Left colon (tissue), 2 donors: ENCODE results near the gene MYH16. TPM values are rescaled to one million over a fixed set of nuclear protein-coding genes. Genes with fewer than 3 reads are reported as not detected.
"Not testable (repeated sequence)": the region's sequence is repeated elsewhere in the genome, so short reads cannot be mapped to it uniquely, and the experiment has no call there.

Experiments
- ATAC-seq: fragments of 200-7000 bp; cut with Tn5 transposase; one replicate; pipeline ENCODE4 v1.9.1; 2020; ENCODE audit warnings: mild to moderate bottlenecking, moderate library complexity
- DNase-seq, 2 donors: peaks; one replicate each; pipeline ENCODE4 v3.0.0-alpha.2; 2020
- intact Hi-C, 2 donors: fragments of 100-400 bp; cut with DNase I in 1 of 2; cut with micrococcal nuclease in 1 of 2; formaldehyde crosslinking; loops; one replicate each; pipeline versions ENCODE4 v1.11.2 to v1.14.0; 2022; cut with DNase I, micrococcal nuclease
- total RNA-seq, 2 donors: library from RNA; stranded (reverse); fragmentation: NEBNext Ultra II Directional; extraction: Animal tissue kit (Norgen Biotek cat#: 25700); gene quantifications; one replicate each; pipeline ENCODE4 v1.2.1, GENCODE V29; 2021
- donor health status: DM: no; HTN: no; CAD: no.
- donor health status: DM: yes; HTN: yes; CAD: no.

The MYH16 gene
- total RNA-seq, 2 donors from 2014 or later: not detected

- DNase-seq (no peak), ATAC-seq (no peak)
- intact Hi-C loops: no loop called here
Observed at GRCh38 chr7:99255463-99255862, 17.2 kb upstream of the MYH16 start.

- DNase-seq (no peak), ATAC-seq (no peak)
- intact Hi-C loops: no loop called here
Observed at GRCh38 chr7:99257065-99257464, 15.6 kb upstream of the MYH16 start.

GRCh38 chr7:99257675-99258074 is 15.0 kb upstream of the MYH16 start:
- intact Hi-C loops: no loop called here
- no peak for ATAC-seq
- DNase-seq: no peak

GRCh38 chr7:99258501-99258900 is 14.1 kb upstream of the MYH16 start:
- DNase-seq (no peak), ATAC-seq (no peak)
- intact Hi-C loops: no loop called here

GRCh38 chr7:99260395-99260794 is 12.2 kb upstream of the MYH16 start:
- intact Hi-C loops: no loop called here
- no peak for ATAC-seq

GRCh38 chr7:99261646-99262045 is 11.0 kb upstream of the MYH16 start:
- DNase-seq (no peak), ATAC-seq (peak; percentile 67)
- intact Hi-C loops: no loop called here

More at GRCh38 chr7:99260395-99260794, 12.2 kb upstream of the MYH16 start:
- no peak for DNase-seq

GRCh38 chr7:99265848-99266480 is 6.7 kb upstream of the MYH16 start:
- DNase-seq (no peak), ATAC-seq (no peak)
- intact Hi-C loops: no loop called here

GRCh38 chr7:99267481-99267840 is 5.2 kb upstream of the MYH16 start:
- no peak for DNase-seq
- intact Hi-C loops: no loop called here
- no peak for ATAC-seq

- ATAC-seq (no peak), DNase-seq (no peak)
- intact Hi-C loops: no loop called here
Observed at GRCh38 chr7:99267841-99268576, 4.6 kb upstream of the MYH16 start.

- DNase-seq (no peak), ATAC-seq (no peak)
- intact Hi-C loops: no loop called here
Observed at GRCh38 chr7:99268577-99268908, 4.1 kb upstream of the MYH16 start.

- DNase-seq: peak in 1 of 2 donors; percentile 21
- intact Hi-C loops: no loop called here
- no peak for ATAC-seq
Observed at GRCh38 chr7:99270702-99271101, 1.9 kb upstream of the MYH16 start.

- ATAC-seq, DNase-seq, intact Hi-C loops: not testable (repeated sequence)
Observed at GRCh38 chr7:99273561-99273960, 922 bp downstream of the MYH16 start.

- ATAC-seq, DNase-seq, intact Hi-C loops: not testable (repeated sequence)
Observed at GRCh38 chr7:99274908-99275307, 2.3 kb downstream of the MYH16 start.

- DNase-seq (no peak), ATAC-seq (no peak)
- intact Hi-C loops: no loop called here
Observed at GRCh38 chr7:99275496-99275895, 2.9 kb downstream of the MYH16 start.

- DNase-seq (no peak), ATAC-seq (no peak)
- intact Hi-C loops: no loop called here
Observed at GRCh38 chr7:99278180-99278579, 5.5 kb downstream of the MYH16 start.

GRCh38 chr7:99284165-99284564 is 11.5 kb downstream of the MYH16 start:
- ATAC-seq, DNase-seq, intact Hi-C loops: not testable (repeated sequence)

GRCh38 chr7:99287779-99288534 is 15.3 kb downstream of the MYH16 start:
- intact Hi-C loops: no loop called here
- no peak for DNase-seq
- no peak for ATAC-seq

GRCh38 chr7:99289185-99289584 is 16.5 kb downstream of the MYH16 start:
- DNase-seq (no peak), ATAC-seq (no peak)
- intact Hi-C loops: no loop called here

GRCh38 chr7:99290148-99290547 is 17.5 kb downstream of the MYH16 start:
- ATAC-seq, DNase-seq, intact Hi-C loops: not testable (repeated sequence)

GRCh38 chr7:99290980-99291607 is 18.5 kb downstream of the MYH16 start:
- peak; percentile 96 for ATAC-seq
- intact Hi-C loops: no loop called here
- DNase-seq: peak in 1 of 2 donors; percentile 22
